Heart left ventricle (tissue), 16 donors: ENCODE data around the gene PMS2. TPM values are rescaled to one million over a fixed set of nuclear protein-coding genes. Genes with fewer than 3 reads are reported as not detected.
"Not testable (repeated sequence)": the region's sequence is repeated elsewhere in the genome, so short reads cannot be mapped to it uniquely, and the experiment has no call there.

Experiments
- ATAC-seq, 4 donors: fragments of 200-7000 bp; cut with Tn5 transposase; one replicate each; pipeline ENCODE4 v1.9.1; 2020 to 2022; ENCODE audit warnings: moderate library complexity in 4 of 4, mild to moderate bottlenecking in 3 of 4, moderate number of reproducible peaks in 1 of 4
- DNase-seq, 5 donors: peaks; one replicate each; pipeline ENCODE4 v3.0.0-alpha.2; 2020
- H3K27ac ChIP-seq, 12 donors: fragments of 200-600 bp; sonication (generic) in 4 of 12; one replicate each; pipeline versions ENCODE4 v1.5.0 to v1.8.0; 2016 to 2022; ENCODE audit warnings: mild to moderate bottlenecking in 2 of 12
- H3K27me3 ChIP-seq, 9 donors: fragments of 200-600 bp; sonication (generic) in 2 of 9; one replicate each; pipeline versions ENCODE4 v1.5.1 to v1.8.0; 2016 to 2022; ENCODE audit warnings: mild to moderate bottlenecking in 3 of 9
- H3K36me3 ChIP-seq, 9 donors: fragments of 200-600 bp; sonication (generic) in 2 of 9; one replicate each; pipeline versions ENCODE4 v1.5.0 to v1.8.0; 2018 to 2022; ENCODE audit warnings: mild to moderate bottlenecking in 2 of 9
- H3K4me1 ChIP-seq, 12 donors: fragments of 200-600 bp; sonication (generic) in 4 of 12; one replicate each; pipeline versions ENCODE4 v1.5.0 to v1.8.0; 2016 to 2022; ENCODE audit warnings: mild to moderate bottlenecking in 3 of 12
- H3K4me3 ChIP-seq, 12 donors: fragments of 200-600 bp; sonication (generic) in 4 of 12; one replicate each; pipeline versions ENCODE4 v1.5.0 to v1.8.0; 2017 to 2022; ENCODE audit warnings: mild to moderate bottlenecking in 9 of 12, moderate library complexity in 4 of 12
- H3K9me3 ChIP-seq, 12 donors: fragments of 200-600 bp; sonication (generic) in 4 of 12; one replicate each; pipeline versions ENCODE4 v1.5.0 to v1.8.0; 2016 to 2022; ENCODE audit warnings: mild to moderate bottlenecking in 1 of 12
- POLR2A ChIP-seq, 2 donors: fragments of 450-650 bp; IDR thresholded peaks; one replicate each; pipeline ENCODE4 v1.6.1; 2017; ENCODE audit warnings: antibody characterized with exemption in 2 of 2, mild to moderate bottlenecking in 2 of 2, moderate library complexity in 2 of 2
- WGBS, 4 donors: extraction: QIAGEN DNeasy Blood & Tissue Kit in 2 of 4; methylation state at CpG; one replicate each; pipeline versions ENCODE4 v1.1.5 to v1.1.7; 2013 to 2018; 5-methylcytosine and 5-hydroxymethylcytosine counted together
- intact Hi-C, 10 donors: fragments of 100-400 bp; cut with DNase I; formaldehyde crosslinking; loops; one replicate each; pipeline versions ENCODE4 v1.11.1 to v1.14.2; 2022
- polyA plus RNA-seq, 2 donors: library from polyadenylated mRNA; stranded (reverse); fragments of 200-250 nt; gene quantifications; one replicate each; pipeline ENCODE4 v1.2.3, GENCODE V29; 2013
- total RNA-seq, 9 donors: library from RNA; depleted of rRNA in 2 of 9; stranded (reverse); fragments of >200 nt in 2 of 9; fragmentation: NEBNext Ultra II Directional in 3 of 9; extraction: Animal tissue kit (Norgen Biotek cat#: 25700) in 3 of 9; gene quantifications; one replicate each; pipeline versions ENCODE4 v1.1.0 to v1.2.4, GENCODE V29; 2016 to 2023
- TF ChIP-seq, protein P1 (sequence below), 12 donors: fragments of 200-600 bp; sonication (generic) in 4 of 12; IDR thresholded peaks; one replicate each; pipeline versions ENCODE4 v1.5.0 to v1.8.0; 2018 to 2022; ENCODE audit warnings: antibody characterized with exemption in 12 of 12, mild to moderate bottlenecking in 5 of 12
- donor health status: ischemic (EF 13 %, LVEDD 7.1; RV severe dilation, severe dysfunction).
- donor health status: healthy with polysubstance abuse.
- donor health status: DM: no; HTN: yes; CAD: no.
- donor health status: DM: no; HTN: no; CAD: no.
- donor health status: ischemic (EF 25% LVEDD 6.9; RV normal size, moderate dysfunction).
- donor health status: ischemic (EF 25% LVEDD 5.7; RV mildly dilated, moderate dysfunction).
- donor health status: healthy.
- donor health status: DM: yes; HTN: yes; CAD: no.
- donor health status: ischemic (EF 35%, LVEDD 5.7; RV mildly dilated, moderate dysfunction).
- donor health status: nonischemic (EF 11% LVEDD 7.7; RV severe dilation, severe dysfunction).
- donor health status: DM: yes; HTN: yes; CAD: no.
- donor health status: PGD.
- donor health status: ischemic (EF 29% LVEDD 5.4; RV normal size, mild dysfunction).
- donor health status: nonischemic (EF 23%, LVEDD 6.1; RV moderate dilation, normal function).

The PMS2 gene
- total and polyA plus RNA-seq, 11 donors, result 2.4 to 10.5 (median 6.4) TPM

DNA sequence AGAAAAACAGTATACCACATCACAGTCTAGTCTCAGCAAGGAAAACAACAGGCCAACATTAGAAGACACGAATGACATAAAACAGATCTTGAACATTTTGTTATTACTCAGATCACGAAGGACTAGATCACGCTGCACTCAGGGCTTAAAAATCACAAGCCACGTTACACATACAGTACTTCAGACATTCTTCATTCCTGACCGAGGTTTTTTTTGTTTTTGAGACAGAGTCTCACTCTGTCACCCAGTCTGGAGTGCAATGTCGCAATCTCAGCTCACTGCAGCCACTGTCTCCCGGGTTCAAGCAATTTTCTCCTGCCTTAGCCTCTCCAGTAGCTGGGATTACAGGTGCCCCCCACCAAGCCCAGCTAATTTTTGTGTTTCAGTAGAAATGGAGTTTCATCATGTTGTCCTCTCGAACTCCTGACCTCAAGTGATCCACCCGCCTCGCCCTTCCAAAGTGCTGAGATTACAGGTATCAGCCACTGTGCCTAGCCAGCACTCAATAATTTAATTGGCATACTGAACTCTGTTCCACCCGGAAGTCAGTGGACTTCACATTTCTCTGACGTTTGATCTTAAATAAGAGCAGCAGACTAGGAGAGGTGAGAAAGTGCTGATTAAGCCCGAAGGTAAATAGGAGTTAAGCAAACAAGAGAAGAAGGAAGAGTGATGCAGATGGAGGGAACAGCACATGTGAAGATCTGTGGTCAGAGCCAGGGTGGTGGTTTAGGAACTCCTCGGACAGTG is 3.7 kb upstream of the PMS2 start:
- ATAC-seq (no peak), DNase-seq (no peak)
- TF ChIP-seq POLR2A (IDR thresholded peaks at IDR 0.05), result no peak
- TF ChIP-seq, protein P1, sequence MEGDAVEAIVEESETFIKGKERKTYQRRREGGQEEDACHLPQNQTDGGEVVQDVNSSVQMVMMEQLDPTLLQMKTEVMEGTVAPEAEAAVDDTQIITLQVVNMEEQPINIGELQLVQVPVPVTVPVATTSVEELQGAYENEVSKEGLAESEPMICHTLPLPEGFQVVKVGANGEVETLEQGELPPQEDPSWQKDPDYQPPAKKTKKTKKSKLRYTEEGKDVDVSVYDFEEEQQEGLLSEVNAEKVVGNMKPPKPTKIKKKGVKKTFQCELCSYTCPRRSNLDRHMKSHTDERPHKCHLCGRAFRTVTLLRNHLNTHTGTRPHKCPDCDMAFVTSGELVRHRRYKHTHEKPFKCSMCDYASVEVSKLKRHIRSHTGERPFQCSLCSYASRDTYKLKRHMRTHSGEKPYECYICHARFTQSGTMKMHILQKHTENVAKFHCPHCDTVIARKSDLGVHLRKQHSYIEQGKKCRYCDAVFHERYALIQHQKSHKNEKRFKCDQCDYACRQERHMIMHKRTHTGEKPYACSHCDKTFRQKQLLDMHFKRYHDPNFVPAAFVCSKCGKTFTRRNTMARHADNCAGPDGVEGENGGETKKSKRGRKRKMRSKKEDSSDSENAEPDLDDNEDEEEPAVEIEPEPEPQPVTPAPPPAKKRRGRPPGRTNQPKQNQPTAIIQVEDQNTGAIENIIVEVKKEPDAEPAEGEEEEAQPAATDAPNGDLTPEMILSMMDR (IDR thresholded peaks at IDR 0.05), result no peak
- intact Hi-C loops, result loop anchor here in 1 of 10 donors (10.0 kb wide), 1 partner anchor 312 kb away; no protein-coding TSS in a partner anchor
- Histone ChIP-seq H3K36me3 (peaks cover 0 to 44% (median 30%) of the 10 kb centered on the region in 9 donors), H3K27me3 (no peaks in the 10 kb centered on the region), H3K4me3 (no peak overlapping the region), H3K4me1 (peaks cover 0 to 55% (median 24%) of the 10 kb centered on the region in 12 donors), H3K9me3 (no peaks in the 10 kb centered on the region), H3K27ac (peak overlapping the region in 4 of 12 donors; percentile 4 to 38 (median 22))
- WGBS, 4 donors, result 65 to 68% (median 67%) methylated on average over 14 of the region's 14 CpGs

DNA sequence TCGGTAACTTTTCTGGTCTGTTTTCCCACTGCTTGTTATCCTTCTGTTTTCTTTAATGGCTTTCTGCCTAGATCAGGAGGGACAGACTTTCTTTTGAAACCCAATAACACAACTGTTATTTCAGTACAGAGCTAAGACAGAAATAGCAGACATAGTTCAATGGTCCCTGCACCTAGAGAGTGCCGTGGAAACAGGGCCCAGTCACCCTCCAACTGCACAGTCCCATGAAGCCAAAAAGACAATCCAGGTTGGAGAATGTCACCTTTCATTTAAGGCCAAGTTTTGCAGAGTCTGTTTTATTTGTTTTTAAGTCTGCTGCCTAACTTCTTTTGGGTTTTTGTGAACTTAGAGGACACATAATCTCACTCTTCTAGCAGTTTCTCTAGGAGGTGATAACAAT is 2.7 kb upstream of the PMS2 start:
- intact Hi-C loops, result loop anchor here in 1 of 10 donors (10.0 kb wide), 1 partner anchor 313 kb away; no protein-coding TSS in a partner anchor
- DNase-seq, result no peak
- 64 to 74% (median 70%) methylated on average over 2 of the region's 2 CpGs for WGBS, 4 donors
- Histone ChIP-seq H3K36me3 (peaks cover 0 to 34% (median 20%) of the 10 kb centered on the region in 9 donors), H3K4me1 (peaks cover 0 to 56% (median 26%) of the 10 kb centered on the region in 12 donors), H3K27me3 (no peaks in the 10 kb centered on the region), H3K9me3 (no peaks in the 10 kb centered on the region), H3K4me3 (no peak overlapping the region), H3K27ac (peak overlapping the region in 5 of 12 donors; percentile 11 to 38 (median 23))
- TF ChIP-seq POLR2A (IDR thresholded peaks at IDR 0.05), result no peak
- TF ChIP-seq, protein P1 (IDR thresholded peaks at IDR 0.05), result no peak
- no peak for ATAC-seq

DNA sequence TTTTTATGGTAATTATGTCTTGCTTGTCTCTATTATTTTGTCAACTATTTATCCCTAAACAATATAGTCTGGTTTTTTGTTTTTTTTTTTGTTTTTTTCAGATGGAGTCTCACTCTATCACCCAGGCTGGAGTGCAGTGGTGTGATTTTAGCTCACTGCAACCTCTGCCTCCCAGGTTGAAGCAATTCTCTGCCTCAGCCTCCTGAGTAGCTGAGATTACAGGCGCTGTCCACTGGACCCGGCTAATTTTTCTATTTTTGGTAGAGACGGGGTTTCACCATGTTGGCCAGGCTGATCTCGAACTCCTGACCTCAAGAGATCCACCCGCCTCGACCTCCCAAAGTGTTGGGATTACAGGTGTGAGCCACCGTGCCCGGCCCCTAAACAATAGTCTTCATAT is 1.5 kb upstream of the PMS2 start:
- peak overlapping the region in 5 of 12 donors; percentile 75 to 85 (median 78) for H3K4me3 ChIP-seq
- ATAC-seq, H3K27me3 ChIP-seq, H3K9me3 ChIP-seq, DNase-seq: not testable (repeated sequence)
- 74 to 85% (median 84%) methylated on average over 8 of the region's 8 CpGs for WGBS, 4 donors
- peaks cover 0 to 28% (median 14%) of the 10 kb centered on the region in 9 donors for H3K36me3 ChIP-seq
- intact Hi-C loops, result loop anchor here in 1 of 10 donors (10.0 kb wide), 1 partner anchor 314 kb away; no protein-coding TSS in a partner anchor
- peak overlapping the region in 6 of 12 donors; percentile 85 to 99 (median 93) for H3K27ac ChIP-seq
- peaks cover 0 to 45% (median 24%) of the 10 kb centered on the region in 12 donors for H3K4me1 ChIP-seq

DNA sequence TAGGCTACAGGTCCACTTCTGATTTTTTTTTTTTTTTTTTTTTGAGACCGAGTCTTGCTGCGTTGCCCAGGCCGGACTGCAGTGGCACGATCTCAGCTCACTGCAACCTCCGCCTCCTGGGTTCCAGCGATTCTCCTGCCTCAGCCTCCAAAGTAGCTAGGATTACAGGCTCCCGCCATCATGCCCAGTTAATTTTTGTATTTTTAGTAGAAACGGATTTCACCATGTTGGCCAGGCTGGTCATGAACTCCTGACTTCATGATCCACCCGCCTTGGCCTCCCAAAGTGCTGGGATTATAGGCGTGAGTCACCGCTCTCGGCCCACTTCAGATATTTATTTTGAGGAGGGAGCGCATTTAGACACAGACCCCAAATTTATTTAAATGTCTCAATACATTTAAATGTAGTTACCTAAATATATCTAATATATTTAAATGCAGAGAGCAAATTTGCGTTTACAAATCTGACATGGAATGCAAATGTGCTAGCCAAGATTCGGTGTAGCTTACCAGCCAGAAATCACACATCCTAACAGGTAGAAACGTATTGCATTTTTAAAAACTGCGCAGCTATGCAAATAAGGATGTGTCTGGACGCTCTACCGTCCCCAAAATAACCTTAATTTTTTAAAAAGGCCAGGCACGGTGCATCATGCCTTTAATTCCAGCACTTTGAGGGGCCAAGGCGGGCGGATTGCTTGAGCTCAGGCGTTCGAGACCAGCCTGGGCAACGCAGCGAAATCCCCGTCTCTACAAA is 836 bp downstream of the PMS2 start:
- ATAC-seq, DNase-seq, H3K27me3 ChIP-seq, H3K9me3 ChIP-seq: not testable (repeated sequence)
- H3K4me3 ChIP-seq, result peak overlapping the region; percentile 52 to 87 (median 79)
- intact Hi-C loops, result loop anchor here in 1 of 10 donors (10.0 kb wide), 1 partner anchor 317 kb away; no protein-coding TSS in a partner anchor
- peak overlapping the region in 9 of 12 donors; percentile 80 to 99 (median 92) for H3K27ac ChIP-seq
- peaks cover 0 to 38% (median 23%) of the 10 kb centered on the region in 9 donors for H3K36me3 ChIP-seq
- H3K4me1 ChIP-seq, result peaks cover 0 to 44% (median 24%) of the 10 kb centered on the region in 12 donors
- 48 to 50% (median 49%) methylated on average over 27 of the region's 27 CpGs for WGBS, 4 donors
